Panc1 (cell line): ENCODE results near the gene M6PR. TPM values are rescaled to one million over a fixed set of nuclear protein-coding genes. Genes with fewer than 3 reads are reported as not detected.

ENCODE experiments used
- ATAC-seq: fragments of 200-7000 bp; cut with Tn5 transposase; 2 replicates; pipeline ENCODE4 v1.9.1; 2020; ENCODE audit warnings: mild to moderate bottlenecking, moderate library complexity
- BruUV-seq: library from RNA; stranded (reverse); fragments of 400-500 nt; replicated peaks from 2 replicates; lab custom pipeline; 2021; lab: Mats Ljungman, UMichigan
- CTCF ChIA-PET: fragments of 300-600 bp; sonication (Branson Sonifier 250); formaldehyde crosslinking; loops from one replicate; lab custom pipeline; 2022; ENCODE audit warnings: antibody characterized with exemption; lab: Charles Lee
- POLR2A ChIA-PET: fragments of 300-600 bp; sonication (Branson Sonifier 250); formaldehyde crosslinking; loops from one replicate; lab custom pipeline; 2022; ENCODE audit warnings: antibody characterized with exemption; lab: Charles Lee
- DNase-seq: peaks from one replicate; pipeline ENCODE4 v3.0.0-alpha.2; 2010; ENCODE audit warnings: low read depth, low spot score
- H3K27ac ChIP-seq: 2 replicates; pipeline ENCODE4 v1.5.1; 2011; ENCODE audit warnings: mild to moderate bottlenecking, low read length, inconsistent platforms
- H3K27me3 ChIP-seq: fragments of 200-500 bp; sonication (Bioruptor generic); 2 replicates; pipeline ENCODE4 v1.6.0; 2014; ENCODE audit warnings: low read length, inconsistent platforms; ENCODE audit not compliant: control insufficient read depth, insufficient read depth
- H3K36me3 ChIP-seq: fragments of 200-500 bp; sonication (Bioruptor generic); 2 replicates; pipeline ENCODE4 v1.5.1; 2014; ENCODE audit warnings: inconsistent platforms, mild to moderate bottlenecking, low read length, moderate library complexity; ENCODE audit not compliant: control insufficient read depth, insufficient read depth
- H3K4me1 ChIP-seq: 2 replicates; pipeline ENCODE4 v1.5.1; 2011; ENCODE audit warnings: inconsistent platforms, mild to moderate bottlenecking, low read length, moderate library complexity; ENCODE audit not compliant: control insufficient read depth, insufficient read depth
- H3K4me3 ChIP-seq, 2 experiments: 2 replicates each; pipeline ENCODE4 v1.5.1; 2011 to 2012; ENCODE audit warnings: low read depth in 2 of 2, low read length in 2 of 2, mild to moderate bottlenecking in 2 of 2, inconsistent platforms in 1 of 2, moderate library complexity in 1 of 2
- H3K9me3 ChIP-seq: fragments of 200-500 bp; sonication (Bioruptor generic); 2 replicates; pipeline ENCODE4 v1.5.1; 2014; ENCODE audit warnings: low read depth, mild to moderate bottlenecking, inconsistent platforms, low read length, moderate library complexity; ENCODE audit not compliant: control insufficient read depth, insufficient read depth
- CTCF ChIP-seq: fragments of 450-650 bp; IDR thresholded peaks from 2 replicates; pipeline ENCODE4 v1.5.1; 2017; ENCODE audit warnings: mild to moderate bottlenecking
- POLR2AphosphoS5 ChIP-seq: IDR thresholded peaks from 2 replicates; pipeline ENCODE4 v1.6.1; 2012; ENCODE audit warnings: mild to moderate bottlenecking, low read depth, low read length, moderate library complexity
- REST ChIP-seq, 2 experiments: IDR thresholded peaks; 2 replicates each; pipeline ENCODE4 v1.6.1; 2011 to 2012; ENCODE audit warnings: low read depth in 2 of 2, control low read depth in 1 of 2, low read length in 1 of 2, mild to moderate bottlenecking in 1 of 2, moderate library complexity in 1 of 2; ENCODE audit not compliant: insufficient read depth in 1 of 2
- SIN3A ChIP-seq: IDR thresholded peaks from 2 replicates; pipeline ENCODE4 v1.6.1; 2012; ENCODE audit warnings: low read depth, mild to moderate bottlenecking, low read length, moderate library complexity, borderline replicate concordance; ENCODE audit not compliant: insufficient read depth
- TCF7L2 ChIP-seq: IDR thresholded peaks from 2 replicates; pipeline ENCODE4 v1.6.1; 2011; ENCODE audit warnings: mild to moderate bottlenecking, low read depth, low read length, inconsistent platforms
- in situ Hi-C: cut with HindIII; loops from 2 replicates; pipeline ENCODE4 v1.10.0; 2016; ENCODE audit warnings: low sequenced_read_pairs, low pct_unique_long_range_greater_than_20kb
- intact Hi-C: fragments of 100-400 bp; cut with micrococcal nuclease; formaldehyde crosslinking; loops from one replicate; pipeline ENCODE4 v1.10.0; 2022; ENCODE audit not compliant: unreplicated experiment
- total RNA-seq: library from RNA; stranded (reverse); gene quantifications from one replicate; pipeline ENCODE4 v1.2.1, GENCODE V29; 2021; ENCODE audit not compliant: unreplicated experiment

The M6PR gene
- total RNA-seq, 1 experiment from 2014 or later = 161 TPM

GRCh38 chr12:8995021-8995775 is 45.8 kb upstream of the M6PR start:
- H3K27ac ChIP-seq = no peak overlapping the region
- ChIA-PET POLR2A (no interaction called here), CTCF (interaction anchor here (0.7 kb wide), 1 partner anchor 1755 kb away, joined by 7 read pairs; no protein-coding TSS in a partner anchor)
- no peaks in the 10 kb centered on the region for H3K4me1 ChIP-seq
- TF ChIP-seq SIN3A = no peak
- TF ChIP-seq TCF7L2 = no peak
- TF ChIP-seq POLR2AphosphoS5 = no peak
- TF ChIP-seq REST (IDR thresholded peaks at IDR 0.05; ENCODE audit: insufficient read depth in 1 of 2, low read depth in 2 of 2, low read length in 1 of 2) = no peak
- no peak for TF ChIP-seq CTCF
- H3K36me3 ChIP-seq = no peaks in the 10 kb centered on the region
- intact Hi-C loops (no loop called here), in situ Hi-C loops (no loop called here)
- H3K9me3 ChIP-seq = no peaks in the 10 kb centered on the region
- H3K27me3 ChIP-seq = no peaks in the 10 kb centered on the region
- no peak overlapping the region for H3K4me3 ChIP-seq
- no peak for DNase-seq
- no TSS peak for BruUV-seq
- ATAC-seq = no peak

GRCh38 chr12:8993827-8994226 is 44.4 kb upstream of the M6PR start:
- POLR2A ChIA-PET = no interaction called here
- CTCF ChIA-PET = no interaction called here
- intact Hi-C loops = no loop called here

More at GRCh38 chr12:8993827-8994226, 44.4 kb upstream of the M6PR start:
- in situ Hi-C loops = no loop called here
- TF ChIP-seq CTCF (no peak), TCF7L2 (no peak), REST (IDR thresholded peaks at IDR 0.05; ENCODE audit: insufficient read depth in 1 of 2, low read depth in 2 of 2, low read length in 1 of 2) (no peak), SIN3A (no peak), POLR2AphosphoS5 (no peak)
- Histone ChIP-seq H3K27ac (no peak overlapping the region), H3K36me3 (no peaks in the 10 kb centered on the region), H3K4me1 (no peaks in the 10 kb centered on the region), H3K4me3 (no peak overlapping the region), H3K9me3 (no peaks in the 10 kb centered on the region), H3K27me3 (no peaks in the 10 kb centered on the region)
- no peak for ATAC-seq
- BruUV-seq = no TSS peak
- DNase-seq = no peak
